ENCODE data around the gene TP73. TPM values are rescaled to one million over a fixed set of nuclear protein-coding genes. Genes with fewer than 3 reads are reported as not detected.

TP73 gene
- total and polyA plus RNA-seq, 11 donors = 0.01 to 0.53 (median 0.15) TPM; not detected in 6

GRCh38 chr1:3756394-3756793 is 104.1 kb downstream of the TP73 start:
- 72 to 80% (median 75%) methylated on average over 21 of the region's 21 CpGs for WGBS, 4 donors
- no peak overlapping the region for H3K4me3 ChIP-seq
- TF ChIP-seq POLR2A (IDR thresholded peaks at IDR 0.05) (no peak), CTCF (IDR thresholded peaks at IDR 0.05) (no peak)
- H3K9me3 ChIP-seq = peaks cover 0 to 8% (median 0%) of the 10 kb centered on the region in 12 donors
- ATAC-seq (no peak), DNase-seq (no peak)
- H3K4me1 ChIP-seq = no peaks in the 10 kb centered on the region
- H3K27ac ChIP-seq = no peak overlapping the region
- H3K36me3 ChIP-seq = no peaks in the 10 kb centered on the region
- H3K27me3 ChIP-seq = peaks cover 0 to 60% (median 4%) of the 10 kb centered on the region in 9 donors
- intact Hi-C loops (cut with DNase I) = no loop called here

DNA sequence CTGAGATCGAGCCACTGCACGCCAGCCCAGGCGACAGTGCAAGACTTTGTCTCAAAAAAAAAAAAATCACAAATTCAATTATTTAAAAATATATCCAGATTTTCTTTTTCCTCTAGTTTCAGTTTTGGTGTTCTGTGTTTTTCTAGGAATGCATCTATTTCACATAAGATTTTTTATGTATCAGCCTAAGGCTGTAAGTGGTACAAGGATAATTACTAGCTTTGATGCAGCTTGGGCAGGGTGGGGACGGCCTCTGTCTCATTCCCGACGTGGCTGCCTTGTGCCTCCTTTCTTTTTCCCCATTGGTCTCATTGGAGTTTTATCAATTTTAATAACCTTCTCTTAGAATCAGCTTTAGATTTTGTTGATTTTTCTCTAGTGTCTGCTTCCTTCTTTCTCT is 106.8 kb downstream of the TP73 start:
- H3K36me3 ChIP-seq = no peaks in the 10 kb centered on the region
- 85 to 87% (median 86%) methylated on average over 6 of the region's 6 CpGs for WGBS, 4 donors
- TF ChIP-seq CTCF (IDR thresholded peaks at IDR 0.05) (no peak), POLR2A (IDR thresholded peaks at IDR 0.05) (no peak)
- DNase-seq = no peak
- H3K27ac ChIP-seq = no peak overlapping the region
- intact Hi-C loops (cut with DNase I) = no loop called here
- peaks cover 0 to 66% (median 5%) of the 10 kb centered on the region in 9 donors for H3K27me3 ChIP-seq
- no peaks in the 10 kb centered on the region for H3K4me1 ChIP-seq
- H3K9me3 ChIP-seq = peaks cover 0 to 8% (median 0%) of the 10 kb centered on the region in 12 donors
- H3K4me3 ChIP-seq = no peak overlapping the region
- ATAC-seq = no peak

GRCh38 chr1:3759796-3760195 is 107.5 kb downstream of the TP73 start:
- ATAC-seq = no peak
- WGBS, 4 donors = 46 to 58% (median 51%) methylated on average over 6 of the region's 6 CpGs

More at GRCh38 chr1:3759796-3760195, 107.5 kb downstream of the TP73 start:
- intact Hi-C loops (cut with DNase I) = no loop called here
- Histone ChIP-seq H3K9me3 (peaks cover 0 to 8% (median 0%) of the 10 kb centered on the region in 12 donors), H3K27me3 (peaks cover 0 to 59% (median 5%) of the 10 kb centered on the region in 9 donors), H3K4me1 (no peaks in the 10 kb centered on the region), H3K27ac (no peak overlapping the region), H3K4me3 (no peak overlapping the region), H3K36me3 (no peaks in the 10 kb centered on the region)
- TF ChIP-seq CTCF (IDR thresholded peaks at IDR 0.05) (no peak), POLR2A (IDR thresholded peaks at IDR 0.05) (no peak)
- no peak for DNase-seq

Measured in heart left ventricle (tissue), 16 donors.